Measurements from ENCODE around the gene ADGRL2.

DNA sequence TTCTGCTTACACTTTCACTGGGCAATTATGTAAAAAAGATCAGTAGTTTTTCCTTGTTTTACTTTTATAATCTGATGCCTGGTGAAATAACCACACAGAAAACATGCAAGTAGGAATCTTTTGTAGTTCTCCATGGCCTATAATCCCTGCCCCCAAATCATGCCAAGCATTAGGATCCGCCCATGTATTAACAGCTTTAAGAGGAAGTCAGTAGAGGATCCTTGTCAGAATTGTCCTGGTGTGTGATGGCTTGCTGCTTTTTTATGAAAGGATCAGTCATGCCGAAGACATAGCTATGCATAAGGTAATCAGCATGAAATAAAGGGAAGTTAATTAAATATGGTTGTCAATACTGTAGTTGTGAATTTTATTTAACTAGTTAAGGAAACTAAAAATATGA, 20.0 kb downstream of the ADGRL2 start:
- TF ChIP-seq POLR2A (IDR thresholded peaks at IDR 0.05) (no peak), CTCF (IDR thresholded peaks at IDR 0.05) (no peak)
